Measurements from ENCODE around the gene MRPS26.
"Not testable (repeated sequence)": the region's sequence is repeated elsewhere in the genome, so short reads cannot be mapped to it uniquely, and the experiment has no call there.

Gene MRPS26

GRCh38 chr20:3043322-3043721 is 2.5 kb upstream of the MRPS26 start, which contains the start of gene GNRH2:
GNRH2 (plus strand) TSS chr20:3043622; CDS start chr20:3044415, 793 bp downstream.
- DNase-seq: no peak

- no peak for DNase-seq
Measured at GRCh38 chr20:3044336-3044965, 1.4 kb upstream of the MRPS26 start.

GRCh38 chr20:3045042-3045815 is 623 bp upstream of the MRPS26 start:
- DNase-seq: peak; percentile 47

- peak; percentile 19 for DNase-seq
Measured at GRCh38 chr20:3046677-3047462, 1.0 kb downstream of the MRPS26 start.

GRCh38 chr20:3047486-3048419 is 1.9 kb downstream of the MRPS26 start:
- DNase-seq: no peak

GRCh38 chr20:3051385-3052019 is 5.7 kb downstream of the MRPS26 start:
- no peak for DNase-seq

GRCh38 chr20:3059489-3059888 is 13.6 kb downstream of the MRPS26 start:
- no peak for DNase-seq

- DNase-seq: not testable (repeated sequence)
Measured at GRCh38 chr20:3064119-3064518, 18.3 kb downstream of the MRPS26 start.

- no peak for DNase-seq
Measured at GRCh38 chr20:3067139-3068014, 21.5 kb downstream of the MRPS26 start.

- no peak for DNase-seq
Measured at GRCh38 chr20:3068075-3068474, 22.2 kb downstream of the MRPS26 start.

- no peak for DNase-seq
Measured at GRCh38 chr20:3068986-3069900, 23.4 kb downstream of the MRPS26 start.

GRCh38 chr20:3070725-3071124 is 24.9 kb downstream of the MRPS26 start:
- DNase-seq: no peak

- no peak for DNase-seq
Measured at GRCh38 chr20:3071266-3071609, 25.4 kb downstream of the MRPS26 start.

- DNase-seq: peak; percentile 44
Measured at GRCh38 chr20:3071610-3072529, 26.0 kb downstream of the MRPS26 start, which contains the start of gene OXT. OXT (plus strand) TSS chr20:3071620; CDS start chr20:3071656, 36 bp downstream.

- DNase-seq: no peak
Measured at GRCh38 chr20:3072530-3073250, 26.8 kb downstream of the MRPS26 start.

GRCh38 chr20:3073251-3073643 is 27.4 kb downstream of the MRPS26 start:
- not testable (repeated sequence) for DNase-seq

- DNase-seq: no peak
Measured at GRCh38 chr20:3074812-3075211, 29.0 kb downstream of the MRPS26 start.

- not testable (repeated sequence) for DNase-seq
Measured at GRCh38 chr20:3075315-3075714, 29.5 kb downstream of the MRPS26 start.
